ENCODE data around the gene CD52. TPM values are rescaled to one million over a fixed set of nuclear protein-coding genes. Genes with fewer than 3 reads are reported as not detected.
"Not testable (repeated sequence)": the region's sequence is repeated elsewhere in the genome, so short reads cannot be mapped to it uniquely, and the experiment has no call there.

The CD52 gene
- total RNA-seq, 1 donor from 2014 or later: 2.8 TPM

DNA sequence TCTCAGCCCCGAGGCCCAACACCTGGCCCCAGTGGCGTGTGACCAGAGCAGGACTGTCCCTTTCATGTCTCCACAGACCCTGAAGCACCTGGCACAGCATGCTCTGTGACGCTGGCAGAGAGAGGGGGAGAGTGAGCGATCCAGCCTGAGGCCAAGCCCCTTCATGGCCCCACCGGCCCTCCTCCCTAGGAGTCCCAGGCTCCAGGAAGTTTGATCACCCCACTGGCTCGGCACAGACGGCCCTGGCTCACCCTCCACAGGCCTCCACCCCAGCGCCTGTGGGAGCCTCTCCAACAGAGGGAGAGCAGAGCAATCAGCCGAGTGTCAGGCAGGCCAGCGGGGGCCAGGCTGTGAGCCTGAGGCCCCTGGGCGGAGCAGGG, 26.9 kb upstream of the CD52 start:
- Mint-ChIP-seq H3K4me1 (ENCODE audit: low read depth, unreplicated experiment) (peaks cover 27% of the 10 kb centered on the region), H3K36me3 (ENCODE audit: unreplicated experiment) (no peaks in the 10 kb centered on the region), H3K27ac (ENCODE audit: unreplicated experiment) (no peak overlapping the region), H3K4me3 (ENCODE audit: unreplicated experiment) (no peak overlapping the region), H3K27me3 (ENCODE audit: unreplicated experiment) (peaks cover 6% of the 10 kb centered on the region), H3K9me3 (ENCODE audit: unreplicated experiment) (peaks cover 12% of the 10 kb centered on the region)
- TF ChIP-seq CTCF (IDR thresholded peaks at IDR 0.05; ENCODE audit: partially characterized antibody, unreplicated experiment): no peak
- no peak for DNase-seq

DNA sequence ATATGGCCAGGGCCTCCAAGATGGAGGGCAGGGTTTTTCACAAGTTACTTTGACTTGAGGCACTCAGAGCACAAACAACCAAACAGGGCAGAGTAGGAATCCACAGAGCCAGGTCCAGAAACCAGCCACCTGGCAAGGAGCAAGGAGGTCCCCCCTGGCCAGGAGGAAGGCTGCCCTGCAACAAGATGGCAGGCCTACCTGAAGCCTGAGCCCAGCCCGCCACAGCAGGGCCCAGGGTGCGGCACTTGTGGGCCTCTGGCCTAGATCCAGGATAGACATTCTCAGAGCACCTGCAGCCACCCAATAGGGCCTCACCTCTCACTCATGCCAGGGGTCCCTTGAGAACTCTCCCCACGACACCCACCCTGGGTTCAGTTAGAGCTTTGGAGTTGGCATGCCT, 26.3 kb upstream of the CD52 start:
- no peak for TF ChIP-seq CTCF (IDR thresholded peaks at IDR 0.05; ENCODE audit: partially characterized antibody, unreplicated experiment)
- Mint-ChIP-seq H3K36me3 (ENCODE audit: unreplicated experiment) (no peaks in the 10 kb centered on the region), H3K27ac (ENCODE audit: unreplicated experiment) (no peak overlapping the region), H3K4me3 (ENCODE audit: unreplicated experiment) (no peak overlapping the region), H3K9me3 (ENCODE audit: unreplicated experiment) (peaks cover 12% of the 10 kb centered on the region), H3K4me1 (ENCODE audit: low read depth, unreplicated experiment) (peaks cover 25% of the 10 kb centered on the region), H3K27me3 (ENCODE audit: unreplicated experiment) (peaks cover 6% of the 10 kb centered on the region)
- no peak for DNase-seq

GRCh38 chr1:26291939-26292338, 25.8 kb upstream of the CD52 start:
- Mint-ChIP-seq H3K9me3 (ENCODE audit: unreplicated experiment) (peaks cover 10% of the 10 kb centered on the region), H3K27me3 (ENCODE audit: unreplicated experiment) (peaks cover 3% of the 10 kb centered on the region), H3K36me3 (ENCODE audit: unreplicated experiment) (no peaks in the 10 kb centered on the region), H3K27ac (ENCODE audit: unreplicated experiment) (no peak overlapping the region), H3K4me1 (ENCODE audit: low read depth, unreplicated experiment) (peaks cover 23% of the 10 kb centered on the region), H3K4me3 (ENCODE audit: unreplicated experiment) (no peak overlapping the region)
- no peak for TF ChIP-seq CTCF (IDR thresholded peaks at IDR 0.05; ENCODE audit: partially characterized antibody, unreplicated experiment)
- DNase-seq: no peak

DNA sequence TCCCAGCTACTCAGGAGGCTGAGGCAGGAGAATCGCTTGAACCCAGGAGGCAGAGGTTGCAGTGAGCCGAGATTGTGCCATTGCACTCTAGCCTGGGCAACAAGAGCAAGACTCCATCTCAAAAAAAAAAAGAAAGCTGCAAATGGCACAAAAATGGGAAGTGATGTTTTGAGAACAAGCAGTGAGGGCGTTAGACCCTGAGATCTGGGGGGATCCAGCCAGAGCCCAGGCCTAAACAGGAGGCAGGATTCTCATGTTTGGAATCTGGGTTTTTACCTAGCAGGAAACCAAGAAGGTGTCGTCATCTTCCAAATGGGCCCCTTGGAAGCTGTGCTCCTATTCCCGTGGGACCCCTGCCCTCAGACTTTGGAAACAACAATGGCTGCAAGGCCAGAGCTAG, 25.0 kb upstream of the CD52 start:
- not testable (repeated sequence) for H3K36me3 Mint-ChIP-seq (ENCODE audit: unreplicated experiment); H3K27me3 Mint-ChIP-seq (ENCODE audit: unreplicated experiment); H3K4me3 Mint-ChIP-seq (ENCODE audit: unreplicated experiment); H3K9me3 Mint-ChIP-seq (ENCODE audit: unreplicated experiment); DNase-seq; H3K27ac Mint-ChIP-seq (ENCODE audit: unreplicated experiment)
- H3K4me1 Mint-ChIP-seq (ENCODE audit: low read depth, unreplicated experiment): peaks cover 17% of the 10 kb centered on the region

DNA sequence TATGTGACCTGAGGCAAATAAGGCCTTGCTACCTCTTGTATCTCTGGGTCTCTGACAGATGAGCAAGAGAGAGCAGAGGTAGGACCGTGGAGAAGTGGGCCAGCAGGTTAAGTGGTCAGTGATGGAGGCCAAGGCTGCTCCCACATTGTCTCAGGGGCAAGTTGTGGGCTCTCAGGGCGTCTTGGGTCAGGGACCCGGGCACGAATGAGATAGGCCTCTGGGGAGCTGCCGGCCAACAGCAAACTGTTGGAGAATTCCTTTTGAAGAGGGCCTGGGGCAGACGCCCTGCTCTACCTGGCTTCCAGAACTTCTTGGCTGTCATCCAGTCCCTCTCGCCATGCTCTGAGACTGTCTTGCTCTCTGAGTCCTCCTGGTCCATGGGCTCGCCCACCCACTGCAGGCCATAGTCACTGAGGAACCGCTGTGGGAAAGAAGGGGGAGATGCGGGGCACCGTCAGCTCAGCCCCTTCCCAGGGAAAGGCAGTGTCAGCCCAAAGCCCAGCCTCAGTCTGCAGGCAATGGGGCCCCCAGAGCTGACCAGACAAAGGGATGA, 23.8 kb upstream of the CD52 start:
- H3K4me1 Mint-ChIP-seq (ENCODE audit: low read depth, unreplicated experiment): peaks cover 9% of the 10 kb centered on the region
- no peak overlapping the region for H3K27ac Mint-ChIP-seq (ENCODE audit: unreplicated experiment)
- DNase-seq: no peak
- H3K27me3 Mint-ChIP-seq (ENCODE audit: unreplicated experiment): no peaks in the 10 kb centered on the region
- TF ChIP-seq CTCF (IDR thresholded peaks at IDR 0.05; ENCODE audit: partially characterized antibody, unreplicated experiment): no peak
- H3K9me3 Mint-ChIP-seq (ENCODE audit: unreplicated experiment): peaks cover 4% of the 10 kb centered on the region
- no peaks in the 10 kb centered on the region for H3K36me3 Mint-ChIP-seq (ENCODE audit: unreplicated experiment)
- no peak overlapping the region for H3K4me3 Mint-ChIP-seq (ENCODE audit: unreplicated experiment)

Measured in glutamatergic neuron (in vitro differentiated cells).